AG09309 (cell line): ENCODE data around the gene SSU72.
"Not testable (repeated sequence)": the region's sequence is repeated elsewhere in the genome, so short reads cannot be mapped to it uniquely, and the experiment has no call there.

Experiments used
- DNase-seq: peaks from one replicate; pipeline ENCODE4 v3.0.0-alpha.2; 2010; ENCODE audit warnings: low read depth
- H3K4me3 ChIP-seq: 2 replicates; pipeline ENCODE4 v1.5.1; 2011; ENCODE audit warnings: mild to moderate bottlenecking, low read depth, low read length, moderate library complexity; ENCODE audit not compliant: control insufficient read depth
- TF ChIP-seq, protein P1 (sequence below): IDR thresholded peaks from 2 replicates; pipeline ENCODE4 v1.5.1; 2011; ENCODE audit warnings: mild to moderate bottlenecking, low read depth, low read length, inconsistent platforms; ENCODE audit not compliant: insufficient read depth, control insufficient read depth; ENCODE audit errors: missing control alignments

SSU72 gene

GRCh38 chr1:1536019-1536937 is 38.4 kb downstream of the SSU72 start:
- H3K4me3 ChIP-seq, result no peak overlapping the region
- no peak for DNase-seq
- TF ChIP-seq, protein P1, sequence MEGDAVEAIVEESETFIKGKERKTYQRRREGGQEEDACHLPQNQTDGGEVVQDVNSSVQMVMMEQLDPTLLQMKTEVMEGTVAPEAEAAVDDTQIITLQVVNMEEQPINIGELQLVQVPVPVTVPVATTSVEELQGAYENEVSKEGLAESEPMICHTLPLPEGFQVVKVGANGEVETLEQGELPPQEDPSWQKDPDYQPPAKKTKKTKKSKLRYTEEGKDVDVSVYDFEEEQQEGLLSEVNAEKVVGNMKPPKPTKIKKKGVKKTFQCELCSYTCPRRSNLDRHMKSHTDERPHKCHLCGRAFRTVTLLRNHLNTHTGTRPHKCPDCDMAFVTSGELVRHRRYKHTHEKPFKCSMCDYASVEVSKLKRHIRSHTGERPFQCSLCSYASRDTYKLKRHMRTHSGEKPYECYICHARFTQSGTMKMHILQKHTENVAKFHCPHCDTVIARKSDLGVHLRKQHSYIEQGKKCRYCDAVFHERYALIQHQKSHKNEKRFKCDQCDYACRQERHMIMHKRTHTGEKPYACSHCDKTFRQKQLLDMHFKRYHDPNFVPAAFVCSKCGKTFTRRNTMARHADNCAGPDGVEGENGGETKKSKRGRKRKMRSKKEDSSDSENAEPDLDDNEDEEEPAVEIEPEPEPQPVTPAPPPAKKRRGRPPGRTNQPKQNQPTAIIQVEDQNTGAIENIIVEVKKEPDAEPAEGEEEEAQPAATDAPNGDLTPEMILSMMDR, result no peak

GRCh38 chr1:1535201-1536018 is 39.3 kb downstream of the SSU72 start:
- TF ChIP-seq, protein P1, result no peak
- no peak overlapping the region for H3K4me3 ChIP-seq
- DNase-seq, result no peak

GRCh38 chr1:1534401-1535154 is 40.1 kb downstream of the SSU72 start:
- TF ChIP-seq, protein P1, result no peak
- no peak for DNase-seq

GRCh38 chr1:1533894-1534291 is 40.8 kb downstream of the SSU72 start:
- not testable (repeated sequence) for DNase-seq, H3K4me3 ChIP-seq

More at GRCh38 chr1:1534401-1535154, 40.1 kb downstream of the SSU72 start:
- no peak overlapping the region for H3K4me3 ChIP-seq

DNA sequence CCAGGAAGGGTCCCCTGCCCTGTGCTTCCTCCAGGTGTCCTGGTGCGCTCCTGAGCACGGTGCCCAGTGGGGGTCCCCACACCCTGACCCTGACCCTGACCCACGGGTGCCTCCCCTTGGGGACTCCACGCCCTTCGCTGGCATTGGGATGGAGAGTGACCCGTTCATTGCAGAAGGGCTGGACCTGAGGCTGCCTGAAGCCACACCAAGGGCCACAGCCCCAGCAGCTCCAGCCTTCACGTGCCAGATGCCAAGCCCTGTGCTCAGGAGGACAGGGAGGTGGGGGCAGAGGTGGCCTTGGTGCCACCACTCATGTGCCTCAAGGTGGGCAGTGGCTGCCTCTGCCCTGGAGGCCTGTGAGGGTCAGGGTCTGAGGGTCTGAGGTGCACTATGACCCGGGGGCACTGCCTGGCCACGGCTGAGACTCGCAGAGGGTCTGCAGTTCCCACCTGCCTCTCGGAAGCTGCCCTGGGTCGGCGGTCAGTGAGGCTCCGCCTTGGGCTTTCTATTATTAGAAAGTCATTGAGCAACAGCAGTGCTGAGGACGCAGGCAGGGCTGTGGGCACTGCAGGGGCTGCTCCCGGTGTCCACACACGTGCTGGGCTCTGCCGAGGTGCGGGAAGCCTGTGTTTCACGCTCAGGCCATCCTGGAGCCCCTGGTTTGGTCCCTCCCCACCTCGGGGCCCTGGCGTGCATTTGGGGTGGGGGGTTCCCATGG is 41.3 kb downstream of the SSU72 start:
- DNase-seq, H3K4me3 ChIP-seq: not testable (repeated sequence)

- TF ChIP-seq, protein P1, result no peak
- no peak for DNase-seq
- no peak overlapping the region for H3K4me3 ChIP-seq
Observed at GRCh38 chr1:1531947-1532346, 42.7 kb downstream of the SSU72 start.

GRCh38 chr1:1529936-1530335 is 44.7 kb downstream of the SSU72 start:
- TF ChIP-seq, protein P1, result no peak
- DNase-seq, result no peak
- no peak overlapping the region for H3K4me3 ChIP-seq
